Lung (tissue), 12 donors: ENCODE results near the gene PTPRN2. TPM values are rescaled to one million over a fixed set of nuclear protein-coding genes. Genes with fewer than 3 reads are reported as not detected.
A peak's percentile ranks its signal among the peaks of the same experiment; 100 is the strongest.

Source experiments
- ATAC-seq: fragments of 200-7000 bp; cut with Tn5 transposase; one replicate; pipeline ENCODE4 v1.9.1; 2020; ENCODE audit warnings: moderate number of reproducible peaks; ENCODE audit not compliant: insufficient read depth, low FRiP score
- DNase-seq, 3 donors: peaks; one replicate each; pipeline ENCODE4 v3.0.0-alpha.2; 2013 to 2017
- H3K27ac ChIP-seq, 2 donors: one replicate each; pipeline ENCODE4 v1.5.1; 2013; ENCODE audit warnings: mild to moderate bottlenecking in 2 of 2, moderate library complexity in 2 of 2, control low read depth in 1 of 2, inconsistent platforms in 1 of 2, low read depth in 1 of 2, low read length in 1 of 2
- H3K27me3 ChIP-seq, 3 donors: one replicate each; pipeline ENCODE4 v1.5.1; 2013; ENCODE audit warnings: low read length in 2 of 3; ENCODE audit not compliant: control insufficient read depth in 3 of 3, insufficient read depth in 3 of 3
- H3K36me3 ChIP-seq, 4 donors: one replicate each; pipeline ENCODE4 v1.5.1; 2013; ENCODE audit warnings: low read length in 4 of 4, mild to moderate bottlenecking in 1 of 4, moderate library complexity in 1 of 4; ENCODE audit not compliant: control insufficient read depth in 4 of 4, insufficient read depth in 4 of 4
- H3K4me1 ChIP-seq, 5 donors: one replicate each; pipeline ENCODE4 v1.5.1; 2013; ENCODE audit warnings: low read length in 5 of 5, mild to moderate bottlenecking in 2 of 5, moderate library complexity in 1 of 5; ENCODE audit not compliant: control insufficient read depth in 5 of 5, insufficient read depth in 5 of 5
- H3K4me3 ChIP-seq: one replicate; pipeline ENCODE4 v1.5.1; 2013; ENCODE audit warnings: mild to moderate bottlenecking, control low read depth, moderate library complexity
- H3K9ac ChIP-seq, 2 donors: one replicate each; pipeline ENCODE4 v1.5.1; 2013; ENCODE audit warnings: low read length in 2 of 2, control low read depth in 1 of 2; ENCODE audit not compliant: insufficient read depth in 1 of 2
- H3K9me3 ChIP-seq, 4 donors: one replicate each; pipeline ENCODE4 v1.5.1; 2013; ENCODE audit warnings: low read length in 3 of 4, mild to moderate bottlenecking in 1 of 4, moderate library complexity in 1 of 4; ENCODE audit not compliant: control insufficient read depth in 4 of 4, insufficient read depth in 3 of 4
- WGBS, 2 donors: extraction: QIAGEN DNeasy Blood & Tissue Kit; methylation state at CpG; one replicate each; pipeline ENCODE4 v1.1.7; 2013; 5-methylcytosine and 5-hydroxymethylcytosine counted together
- polyA plus RNA-seq, 2 donors: library from polyadenylated mRNA; stranded (reverse); fragments of 200-250 nt; gene quantifications; one replicate each; pipeline ENCODE4 v1.2.1, GENCODE V29; 2013
- total RNA-seq, 2 donors: library from RNA; depleted of rRNA in 1 of 2; stranded (reverse); fragments of >200 nt in 1 of 2; gene quantifications; one replicate each; pipeline ENCODE4 v1.2.1, GENCODE V29; 2014 to 2021
- TF ChIP-seq, protein P1 (sequence below): IDR thresholded peaks from 2 replicates; pipeline ENCODE4 v1.5.1; 2012; ENCODE audit warnings: mild to moderate bottlenecking; ENCODE audit errors: control extremely low read depth, extremely low read depth
- donor health status: control.
- donor health status: control.
- donor health status: Bipolar disorder and iron deficiency.
- donor health status: healthy.
- donor health status: DM: yes; HTN: yes; CAD: no.

The PTPRN2 gene
- total and polyA plus RNA-seq, 4 donors, result 2.1 to 7.4 (median 4.4) TPM

DNA sequence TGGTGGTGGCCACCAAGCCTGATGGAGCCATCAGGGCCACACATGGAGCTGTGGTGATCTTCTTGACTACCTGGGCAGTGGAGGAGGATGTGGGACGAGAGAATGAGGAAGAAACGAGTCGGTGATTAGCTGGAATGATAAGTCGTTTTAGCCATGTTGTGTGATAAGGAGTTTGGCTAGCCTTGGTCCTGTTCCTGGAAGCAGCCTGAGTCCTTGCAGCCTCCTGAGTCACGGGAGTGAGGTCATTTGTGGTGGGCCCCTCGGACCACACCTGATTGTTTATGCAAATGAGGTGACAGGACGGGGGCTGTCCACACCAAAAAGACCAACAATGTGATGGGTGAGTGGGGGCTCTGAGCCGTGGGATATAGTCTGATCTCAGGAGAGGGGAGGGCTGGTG lies 554.4 kb downstream of the PTPRN2 start:
- ATAC-seq, result no peak
- no peaks in the 10 kb centered on the region for H3K27me3 ChIP-seq
- H3K9me3 ChIP-seq, result peaks cover 0 to 18% (median 0%) of the 10 kb centered on the region in 4 donors
- no peak for DNase-seq
- 87 to 89% methylated on average over 8 of the region's 8 CpGs for WGBS, 2 donors
- H3K4me1 ChIP-seq, result peaks cover 0 to 9% (median 0%) of the 10 kb centered on the region in 5 donors
- H3K36me3 ChIP-seq, result no peaks in the 10 kb centered on the region
- no peak overlapping the region for H3K4me3 ChIP-seq
- TF ChIP-seq, protein P1, sequence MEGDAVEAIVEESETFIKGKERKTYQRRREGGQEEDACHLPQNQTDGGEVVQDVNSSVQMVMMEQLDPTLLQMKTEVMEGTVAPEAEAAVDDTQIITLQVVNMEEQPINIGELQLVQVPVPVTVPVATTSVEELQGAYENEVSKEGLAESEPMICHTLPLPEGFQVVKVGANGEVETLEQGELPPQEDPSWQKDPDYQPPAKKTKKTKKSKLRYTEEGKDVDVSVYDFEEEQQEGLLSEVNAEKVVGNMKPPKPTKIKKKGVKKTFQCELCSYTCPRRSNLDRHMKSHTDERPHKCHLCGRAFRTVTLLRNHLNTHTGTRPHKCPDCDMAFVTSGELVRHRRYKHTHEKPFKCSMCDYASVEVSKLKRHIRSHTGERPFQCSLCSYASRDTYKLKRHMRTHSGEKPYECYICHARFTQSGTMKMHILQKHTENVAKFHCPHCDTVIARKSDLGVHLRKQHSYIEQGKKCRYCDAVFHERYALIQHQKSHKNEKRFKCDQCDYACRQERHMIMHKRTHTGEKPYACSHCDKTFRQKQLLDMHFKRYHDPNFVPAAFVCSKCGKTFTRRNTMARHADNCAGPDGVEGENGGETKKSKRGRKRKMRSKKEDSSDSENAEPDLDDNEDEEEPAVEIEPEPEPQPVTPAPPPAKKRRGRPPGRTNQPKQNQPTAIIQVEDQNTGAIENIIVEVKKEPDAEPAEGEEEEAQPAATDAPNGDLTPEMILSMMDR, result no peak
- no peak overlapping the region for H3K27ac ChIP-seq
- no peak overlapping the region for H3K9ac ChIP-seq

DNA sequence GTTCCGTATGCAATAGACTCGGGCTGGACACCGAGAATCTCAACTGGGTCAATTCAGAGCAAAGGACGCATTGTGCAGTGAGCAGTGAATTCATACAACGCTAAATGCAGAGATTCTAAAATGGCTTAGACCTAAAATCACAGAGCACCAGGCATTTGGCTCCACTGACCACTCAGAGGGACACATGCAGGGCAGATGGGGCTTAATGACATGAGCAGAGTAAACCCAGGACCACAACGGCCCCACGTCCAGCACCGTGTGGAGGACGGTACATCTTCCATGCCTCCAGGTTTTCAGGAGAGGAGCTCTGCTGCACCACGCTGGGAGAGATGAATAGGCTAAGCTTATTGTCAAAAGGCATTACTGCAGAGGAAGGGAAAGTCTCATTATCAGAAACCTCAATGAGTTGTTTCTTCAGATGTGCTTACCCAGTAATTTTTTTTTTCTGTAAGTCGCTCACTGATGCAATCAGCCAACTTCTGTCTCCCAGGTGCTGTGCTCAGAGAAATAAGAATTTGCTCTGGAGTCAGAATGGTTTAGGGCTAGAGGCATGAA lies 555.0 kb downstream of the PTPRN2 start:
- Histone ChIP-seq H3K4me3 (no peak overlapping the region), H3K9me3 (peaks cover 0 to 15% (median 0%) of the 10 kb centered on the region in 4 donors), H3K27ac (no peak overlapping the region), H3K4me1 (peaks cover 0 to 9% (median 0%) of the 10 kb centered on the region in 5 donors), H3K36me3 (no peaks in the 10 kb centered on the region), H3K9ac (no peak overlapping the region), H3K27me3 (no peaks in the 10 kb centered on the region)
- no peak for DNase-seq
- no peak for ATAC-seq
- 88% methylated on average over 11 of the region's 11 CpGs for WGBS, 2 donors
- TF ChIP-seq, protein P1, result no peak

DNA sequence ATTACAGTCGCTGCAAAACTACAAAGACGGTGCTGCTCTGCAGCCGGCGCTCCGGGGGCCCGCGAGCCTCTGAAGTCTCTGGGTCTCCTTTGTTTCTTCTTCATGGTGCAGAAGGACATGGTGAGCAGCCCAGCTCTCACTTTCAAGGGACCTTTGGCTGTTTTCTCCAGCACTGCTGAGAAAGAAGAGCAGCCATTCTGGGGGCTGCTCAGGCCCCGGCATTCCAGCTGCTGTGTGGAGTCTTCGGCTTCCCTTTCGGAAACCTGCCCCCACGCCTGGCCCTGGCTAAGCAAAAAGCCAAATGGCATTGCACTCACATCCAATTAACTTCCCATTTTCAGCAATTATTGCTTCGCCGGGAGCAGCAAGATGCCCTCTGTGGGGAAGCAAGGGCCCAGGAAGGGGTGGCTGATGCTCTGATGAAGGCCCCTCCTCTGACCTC lies 555.7 kb downstream of the PTPRN2 start:
- H3K27ac ChIP-seq, result no peak overlapping the region
- no peak overlapping the region for H3K4me3 ChIP-seq
- WGBS, 2 donors, result 38 to 52% methylated on average over 13 of the region's 13 CpGs
- H3K36me3 ChIP-seq, result no peaks in the 10 kb centered on the region
- TF ChIP-seq, protein P1, result no peak
- peaks cover 0 to 13% (median 0%) of the 10 kb centered on the region in 4 donors for H3K9me3 ChIP-seq
- no peaks in the 10 kb centered on the region for H3K27me3 ChIP-seq
- DNase-seq (peak in 2 of 3 donors; percentile 14 to 19), ATAC-seq (no peak)
- H3K4me1 ChIP-seq, result peaks cover 0 to 9% (median 0%) of the 10 kb centered on the region in 5 donors
- no peak overlapping the region for H3K9ac ChIP-seq

DNA sequence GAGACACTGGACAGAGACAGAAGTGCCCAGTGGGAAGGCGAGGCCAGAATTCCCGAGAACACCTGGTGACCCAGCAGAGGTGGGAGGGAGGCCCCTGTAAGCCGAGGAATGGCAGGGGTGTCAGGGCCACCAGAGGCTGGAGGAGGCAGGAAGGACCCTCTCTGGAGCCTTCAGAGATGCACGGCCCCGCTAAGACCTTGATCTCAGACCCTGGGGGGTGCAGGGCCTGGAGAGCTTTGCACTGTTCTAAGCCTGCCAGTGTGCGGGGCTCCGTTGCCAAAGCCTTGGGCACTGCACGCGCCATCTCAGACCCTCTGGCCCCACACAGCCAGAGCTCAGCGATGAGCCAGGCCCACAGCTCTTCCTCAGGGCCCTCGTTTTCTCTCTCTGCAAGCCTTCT lies 557.1 kb downstream of the PTPRN2 start:
- DNase-seq (no peak), ATAC-seq (no peak)
- H3K4me3 ChIP-seq, result no peak overlapping the region
- no peak overlapping the region for H3K27ac ChIP-seq
- TF ChIP-seq, protein P1, result no peak
- no peak overlapping the region for H3K9ac ChIP-seq
- H3K9me3 ChIP-seq, result peaks cover 0 to 13% (median 0%) of the 10 kb centered on the region in 4 donors
- 90 to 93% methylated on average over 11 of the region's 11 CpGs for WGBS, 2 donors
- peaks cover 0 to 9% (median 0%) of the 10 kb centered on the region in 5 donors for H3K4me1 ChIP-seq
- H3K27me3 ChIP-seq, result no peaks in the 10 kb centered on the region
- no peaks in the 10 kb centered on the region for H3K36me3 ChIP-seq
